Fibroblast of mammary gland (primary cell): Measurements from ENCODE around the gene GAD2.

Experiments used
- DNase-seq: peaks from one replicate; pipeline ENCODE4 v3.0.0-alpha.2; 2010; ENCODE audit warnings: low read depth
- H3K4me3 ChIP-seq: 2 replicates; pipeline ENCODE4 v1.5.1; 2011; ENCODE audit warnings: low read depth, mild to moderate bottlenecking, low read length, moderate library complexity; ENCODE audit not compliant: control insufficient read depth
- TF ChIP-seq, protein P1 (sequence below): conservative IDR thresholded peaks from 2 replicates; pipeline ENCODE4 v1.5.1; 2011; ENCODE audit warnings: low read depth, low read length, inconsistent platforms; ENCODE audit not compliant: control insufficient read depth, insufficient read depth

The GAD2 gene

GRCh38 chr10:26220901-26221300 lies 4.3 kb downstream of the GAD2 start:
- TF ChIP-seq, protein P1, sequence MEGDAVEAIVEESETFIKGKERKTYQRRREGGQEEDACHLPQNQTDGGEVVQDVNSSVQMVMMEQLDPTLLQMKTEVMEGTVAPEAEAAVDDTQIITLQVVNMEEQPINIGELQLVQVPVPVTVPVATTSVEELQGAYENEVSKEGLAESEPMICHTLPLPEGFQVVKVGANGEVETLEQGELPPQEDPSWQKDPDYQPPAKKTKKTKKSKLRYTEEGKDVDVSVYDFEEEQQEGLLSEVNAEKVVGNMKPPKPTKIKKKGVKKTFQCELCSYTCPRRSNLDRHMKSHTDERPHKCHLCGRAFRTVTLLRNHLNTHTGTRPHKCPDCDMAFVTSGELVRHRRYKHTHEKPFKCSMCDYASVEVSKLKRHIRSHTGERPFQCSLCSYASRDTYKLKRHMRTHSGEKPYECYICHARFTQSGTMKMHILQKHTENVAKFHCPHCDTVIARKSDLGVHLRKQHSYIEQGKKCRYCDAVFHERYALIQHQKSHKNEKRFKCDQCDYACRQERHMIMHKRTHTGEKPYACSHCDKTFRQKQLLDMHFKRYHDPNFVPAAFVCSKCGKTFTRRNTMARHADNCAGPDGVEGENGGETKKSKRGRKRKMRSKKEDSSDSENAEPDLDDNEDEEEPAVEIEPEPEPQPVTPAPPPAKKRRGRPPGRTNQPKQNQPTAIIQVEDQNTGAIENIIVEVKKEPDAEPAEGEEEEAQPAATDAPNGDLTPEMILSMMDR = no peak
- DNase-seq = no peak

DNA sequence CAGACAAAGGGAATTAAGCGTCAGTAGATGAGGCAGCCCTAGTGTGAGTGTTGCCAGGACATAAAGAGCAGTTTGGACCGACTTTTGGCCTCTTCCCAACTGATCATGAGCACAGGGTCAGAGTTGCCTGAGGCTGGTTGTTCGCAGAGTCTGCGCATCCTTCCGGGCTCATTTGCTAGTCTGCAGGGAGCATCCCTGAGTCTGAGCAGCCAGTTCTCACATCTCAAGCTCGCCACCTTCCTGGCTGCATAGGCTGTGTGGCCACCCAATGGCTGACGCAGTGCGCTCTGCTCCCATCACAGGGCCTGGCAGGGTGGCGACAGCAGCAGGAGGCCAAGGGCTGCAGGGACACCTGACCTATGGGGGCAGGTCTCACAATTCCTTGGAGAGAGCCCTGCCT lies 5.0 kb downstream of the GAD2 start:
- no peak for DNase-seq

More at GRCh38 chr10:26220901-26221300, 4.3 kb downstream of the GAD2 start:
- no peak overlapping the region for H3K4me3 ChIP-seq

DNA sequence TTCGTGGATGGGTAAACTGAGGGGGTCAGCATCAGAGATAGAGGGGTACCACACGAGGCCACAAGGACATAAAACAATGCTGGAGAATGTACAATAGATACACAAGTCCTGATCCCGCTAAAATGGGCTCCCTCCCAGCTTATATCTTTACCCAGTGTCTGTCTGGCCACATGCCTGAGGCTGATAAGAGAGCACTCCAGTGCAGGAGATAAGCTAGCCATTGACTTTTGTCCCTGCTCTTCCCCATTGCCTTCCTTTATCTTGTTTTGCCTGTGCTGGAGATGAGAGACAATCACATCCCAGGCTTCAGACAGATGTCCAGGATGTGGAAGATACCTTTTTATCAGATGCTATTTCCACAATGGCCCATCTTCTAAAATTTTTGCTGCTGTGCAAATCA lies 6.0 kb downstream of the GAD2 start:
- H3K4me3 ChIP-seq = no peak overlapping the region
- TF ChIP-seq, protein P1 = no peak
- no peak for DNase-seq

More for the DNA sequence above, 5.0 kb downstream of the GAD2 start:
- H3K4me3 ChIP-seq = no peak overlapping the region
- TF ChIP-seq, protein P1 = no peak

DNA sequence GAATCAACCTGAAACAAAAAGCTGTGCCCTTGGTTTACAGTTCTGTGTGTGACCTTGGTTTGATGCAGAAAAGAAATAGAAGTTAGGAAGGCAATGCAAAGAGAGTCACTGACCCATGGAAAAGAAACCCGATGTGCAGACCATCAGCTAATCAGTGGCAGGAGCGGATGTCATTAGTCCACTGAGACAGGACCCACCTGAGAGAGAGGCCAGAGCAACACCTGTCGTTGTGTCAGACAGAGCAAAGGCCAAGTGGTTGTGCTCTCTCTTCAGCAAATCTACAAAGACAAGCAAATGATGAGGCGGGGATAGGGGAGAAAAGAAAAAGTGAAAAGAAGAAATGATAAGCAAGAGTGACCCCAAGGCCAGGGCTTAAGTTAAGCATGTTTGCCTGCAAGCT lies 8.7 kb downstream of the GAD2 start:
- no peak for DNase-seq
- H3K4me3 ChIP-seq = no peak overlapping the region
- TF ChIP-seq, protein P1 = no peak

DNA sequence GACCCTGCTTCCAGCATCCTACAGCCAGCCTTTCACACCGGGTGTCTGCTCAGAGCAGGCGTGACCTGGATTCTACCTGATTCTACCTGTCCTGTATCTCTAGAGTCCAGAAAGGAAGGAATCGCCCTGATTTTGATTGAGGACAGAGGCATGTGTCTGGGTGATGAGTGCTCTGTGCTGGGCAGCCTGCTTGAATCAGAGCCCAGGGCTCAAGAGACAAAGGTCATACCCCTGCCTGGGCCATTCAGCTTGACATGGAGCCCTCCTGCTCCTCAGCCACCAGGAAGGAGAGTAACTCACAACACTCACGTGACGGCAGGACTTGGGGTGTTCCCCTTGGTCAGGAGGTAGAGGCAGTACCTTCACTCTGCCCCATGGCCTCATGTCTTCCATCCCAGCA lies 11.2 kb downstream of the GAD2 start:
- TF ChIP-seq, protein P1 = no peak
- no peak overlapping the region for H3K4me3 ChIP-seq
- DNase-seq = no peak

GRCh38 chr10:26232174-26232573 lies 15.6 kb downstream of the GAD2 start:
- no peak overlapping the region for H3K4me3 ChIP-seq
- TF ChIP-seq, protein P1 = no peak
- DNase-seq = no peak

DNA sequence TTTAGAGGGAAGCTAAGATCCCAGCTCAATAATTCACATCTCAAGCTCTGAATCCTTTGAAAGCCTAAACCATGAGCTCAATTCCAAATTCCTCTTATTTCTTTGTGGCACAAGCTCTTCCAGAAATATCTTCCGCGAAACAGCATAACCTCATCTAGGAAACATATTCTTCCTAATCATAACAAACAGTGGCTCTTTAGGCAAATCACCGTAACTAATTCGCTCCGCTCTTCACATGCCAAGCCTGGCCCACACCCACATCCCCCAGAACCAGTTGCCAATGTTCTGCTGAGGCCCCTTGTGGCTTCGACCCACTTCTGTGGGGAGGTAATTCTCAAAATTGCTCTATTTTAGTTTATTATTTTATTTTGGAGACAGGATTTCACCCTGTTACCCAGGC lies 19.2 kb downstream of the GAD2 start:
- no peak for DNase-seq
- TF ChIP-seq, protein P1 = no peak
- no peak overlapping the region for H3K4me3 ChIP-seq
